HepG2 (cell line): ENCODE data around the gene MRFAP1L1. TPM values are rescaled to one million over a fixed set of nuclear protein-coding genes. Genes with fewer than 3 reads are reported as not detected.

Source experiments
- CBX1 ChIP-seq: IDR thresholded peaks from one replicate; pipeline ENCODE4 v1.6.1; 2016; ENCODE audit warnings: antibody characterized with exemption, low read depth
- FOXC1 ChIP-seq: sonication (generic); formaldehyde crosslinking; IDR thresholded peaks from 2 replicates; pipeline ENCODE4 v1.8.0; 2022; ENCODE audit warnings: mild to moderate bottlenecking, missing genetic modification reagents, borderline replicate concordance
- FOXP4 ChIP-seq: sonication (generic); formaldehyde crosslinking; IDR thresholded peaks from 2 replicates; pipeline ENCODE4 v1.4.0; 2020; ENCODE audit warnings: missing genetic modification reagents
- GTF2F1 ChIP-seq: fragments of 150-350 bp; IDR thresholded peaks from 2 replicates; pipeline ENCODE4 v1.6.1; 2014; ENCODE audit warnings: low read length
- JDP2 ChIP-seq: sonication (generic); formaldehyde crosslinking; IDR thresholded peaks from 2 replicates; pipeline ENCODE4 v1.8.1; 2022; ENCODE audit warnings: missing genetic modification reagents, borderline replicate concordance
- JUNB ChIP-seq: sonication (generic); formaldehyde crosslinking; IDR thresholded peaks from 2 replicates; pipeline ENCODE4 v1.8.0; 2022; ENCODE audit warnings: missing genetic modification reagents, mild to moderate bottlenecking, borderline replicate concordance
- MIXL1 ChIP-seq: IDR thresholded peaks from 2 replicates; pipeline ENCODE4 v1.6.1; 2016
- NRL ChIP-seq: sonication (generic); formaldehyde crosslinking; IDR thresholded peaks from 2 replicates; pipeline ENCODE4 v1.5.0; 2020; ENCODE audit warnings: missing genetic modification reagents, mild to moderate bottlenecking, moderate library complexity, borderline replicate concordance
- POLR2AphosphoS2 ChIP-seq: IDR thresholded peaks from 2 replicates; pipeline ENCODE4 v1.6.1; 2011; ENCODE audit warnings: low read depth, low read length, improper control_type of control experiment
- RARA ChIP-seq: IDR thresholded peaks from 2 replicates; pipeline ENCODE4 v1.6.1; 2016; ENCODE audit warnings: missing genetic modification reagents, missing compliant biosample characterization
- SP4 ChIP-seq: sonication (generic); formaldehyde crosslinking; IDR thresholded peaks from 2 replicates; pipeline ENCODE4 v1.8.1; 2023; ENCODE audit warnings: mild to moderate bottlenecking, missing genetic modification reagents
- TBP ChIP-seq: sonication (generic); formaldehyde crosslinking; IDR thresholded peaks from 2 replicates; pipeline ENCODE4 v1.5.0; 2020; ENCODE audit warnings: missing genetic modification reagents
- TBX2 ChIP-seq: sonication (generic); formaldehyde crosslinking; IDR thresholded peaks from 2 replicates; pipeline ENCODE4 v1.5.0; 2020; ENCODE audit warnings: missing genetic modification reagents, mild to moderate bottlenecking, borderline replicate concordance
- YY1 ChIP-seq: IDR thresholded peaks from 2 replicates; pipeline ENCODE4 v1.6.1; 2011; ENCODE audit warnings: low read length, low read depth, moderate library complexity, mild to moderate bottlenecking; ENCODE audit not compliant: insufficient read depth, insufficient replicate concordance
- ZBTB8A ChIP-seq: sonication (generic); formaldehyde crosslinking; IDR thresholded peaks from 2 replicates; pipeline ENCODE4 v1.4.0; 2020; ENCODE audit warnings: mild to moderate bottlenecking, low read depth, missing genetic modification reagents, borderline replicate concordance
- ZC3H4 ChIP-seq: sonication (generic); formaldehyde crosslinking; IDR thresholded peaks from 2 replicates; pipeline ENCODE4 v1.4.0; 2020; ENCODE audit warnings: missing genetic modification reagents, borderline replicate concordance
- ZNF317 ChIP-seq: sonication (generic); formaldehyde crosslinking; IDR thresholded peaks from 2 replicates; pipeline ENCODE4 v1.5.0; 2020; ENCODE audit warnings: mild to moderate bottlenecking, missing genetic modification reagents
- ZNF510 ChIP-seq: sonication (generic); formaldehyde crosslinking; IDR thresholded peaks from 2 replicates; pipeline ENCODE4 v1.4.0; 2020; ENCODE audit warnings: low read depth, mild to moderate bottlenecking, missing genetic modification reagents
- ZNF598 ChIP-seq: sonication (generic); formaldehyde crosslinking; IDR thresholded peaks from 2 replicates; pipeline ENCODE4 v1.5.1; 2020; ENCODE audit warnings: mild to moderate bottlenecking, missing genetic modification reagents, borderline replicate concordance
- ZNF670 ChIP-seq: sonication (generic); formaldehyde crosslinking; IDR thresholded peaks from 2 replicates; pipeline ENCODE4 v1.8.0; 2022; ENCODE audit warnings: mild to moderate bottlenecking, missing genetic modification reagents, borderline replicate concordance
- ZNF747 ChIP-seq: sonication (generic); formaldehyde crosslinking; IDR thresholded peaks from 2 replicates; pipeline ENCODE4 v1.8.1; 2023; ENCODE audit warnings: missing genetic modification reagents, mild to moderate bottlenecking, borderline replicate concordance
- ZNF782 ChIP-seq: sonication (generic); formaldehyde crosslinking; IDR thresholded peaks from 2 replicates; pipeline ENCODE4 v1.4.0; 2020; ENCODE audit warnings: missing genetic modification reagents, mild to moderate bottlenecking, borderline replicate concordance
- ZNF784 ChIP-seq: sonication (generic); formaldehyde crosslinking; IDR thresholded peaks from 2 replicates; pipeline ENCODE4 v1.5.1; 2020; ENCODE audit warnings: missing genetic modification reagents, mild to moderate bottlenecking, borderline replicate concordance
- ZNF891 ChIP-seq: sonication (generic); formaldehyde crosslinking; IDR thresholded peaks from 2 replicates; pipeline ENCODE4 v1.5.0; 2020; ENCODE audit warnings: mild to moderate bottlenecking, missing genetic modification reagents
- polyA plus RNA-seq, 8 experiments: library from polyadenylated mRNA; depleted of rRNA in 3 of 8; stranded (reverse) in 7 of 8; unstranded in 1 of 8; fragments of >200 nt; fragmentation: Illumina TruSeq in 4 of 8; extraction: Trizol in 4 of 8; gene quantifications; 2 replicates each; pipeline versions ENCODE4 v1.2.1 to v1.2.3, GENCODE V29; 2011 to 2016; ENCODE audit warnings: low read depth in 4 of 8, missing spikeins in 1 of 8, mixed read lengths in 1 of 8; ENCODE audit not compliant: insufficient read depth in 1 of 8
- total RNA-seq, 5 experiments: library from RNA; depleted of rRNA; stranded (reverse); fragments of >200 nt; fragmentation: Illumina TruSeq; extraction: Trizol; gene quantifications; 2 replicates each; pipeline ENCODE4 v1.2.3, GENCODE V29; 2016; ENCODE audit warnings: low read depth in 1 of 5
- TF ChIP-seq, protein P1 (sequence below): sonication (generic); formaldehyde crosslinking; IDR thresholded peaks from 2 replicates; pipeline ENCODE4 v1.5.0; 2020; ENCODE audit warnings: mild to moderate bottlenecking, missing genetic modification reagents, moderate library complexity

Gene MRFAP1L1
- total and polyA plus RNA-seq, 2 of the 13 experiments (the other 11 are each of a cell fraction or from before 2014, with no cell fraction given), result 44.8 to 76.6 TPM

GRCh38 chr4:6733358-6734164 lies 23.9 kb upstream of the MRFAP1L1 start (continued):
- peak; percentile 66; the same call in 1 of the 2 replicates for TF ChIP-seq SP4 (CRISPR knock-in tag)
- TF ChIP-seq ZC3H4 (CRISPR knock-in tag), result peak; percentile 91; the same call in 1 of the 2 replicates
- 0 out of 2 replicates have a peak, but pooled peaks have one; percentile 38 for TF ChIP-seq ZNF317 (CRISPR knock-in tag)
- TF ChIP-seq YY1, result peak; percentile 28
- TF ChIP-seq JUNB, result no peak
- TF ChIP-seq ZNF891 (CRISPR knock-in tag), result peak; percentile 61; the same call in 1 of the 2 replicates
- peak; percentile 86; the same call in 1 of the 2 replicates for TF ChIP-seq MIXL1
- TF ChIP-seq JDP2 (CRISPR knock-in tag), result no peak
- TF ChIP-seq FOXP4 (CRISPR knock-in tag), result peak; percentile 97
- peak; percentile 90 for TF ChIP-seq TBX2 (CRISPR knock-in tag)
- peak; percentile 91 for TF ChIP-seq NRL (CRISPR knock-in tag)
- no peak for TF ChIP-seq TBP (CRISPR knock-in tag)
- 0 out of 2 replicates have a peak, but pooled peaks have one; percentile 50 for TF ChIP-seq ZNF784 (CRISPR knock-in tag)
- 0 out of 2 replicates have a peak, but pooled peaks have one; percentile 61 for TF ChIP-seq ZNF510
- peak; percentile 65; the same call in 1 of the 2 replicates for TF ChIP-seq ZNF782 (CRISPR knock-in tag)
- no peak for TF ChIP-seq POLR2AphosphoS2
- TF ChIP-seq RARA (CRISPR knock-in tag), result peak; percentile 89
- TF ChIP-seq FOXC1 (CRISPR knock-in tag), result peak; percentile 75; the same call in 1 of the 2 replicates
- TF ChIP-seq ZNF598 (CRISPR knock-in tag), result no peak; the same call in 1 of the 2 replicates
- peak; percentile 57; the same call in 1 of the 2 replicates for TF ChIP-seq ZBTB8A (CRISPR knock-in tag)
- TF ChIP-seq CBX1, result peak; percentile 50
- peak; percentile 59; the same call in 1 of the 2 replicates for TF ChIP-seq ZNF747 (CRISPR knock-in tag)
- TF ChIP-seq GTF2F1, result no peak
- TF ChIP-seq, protein P1, sequence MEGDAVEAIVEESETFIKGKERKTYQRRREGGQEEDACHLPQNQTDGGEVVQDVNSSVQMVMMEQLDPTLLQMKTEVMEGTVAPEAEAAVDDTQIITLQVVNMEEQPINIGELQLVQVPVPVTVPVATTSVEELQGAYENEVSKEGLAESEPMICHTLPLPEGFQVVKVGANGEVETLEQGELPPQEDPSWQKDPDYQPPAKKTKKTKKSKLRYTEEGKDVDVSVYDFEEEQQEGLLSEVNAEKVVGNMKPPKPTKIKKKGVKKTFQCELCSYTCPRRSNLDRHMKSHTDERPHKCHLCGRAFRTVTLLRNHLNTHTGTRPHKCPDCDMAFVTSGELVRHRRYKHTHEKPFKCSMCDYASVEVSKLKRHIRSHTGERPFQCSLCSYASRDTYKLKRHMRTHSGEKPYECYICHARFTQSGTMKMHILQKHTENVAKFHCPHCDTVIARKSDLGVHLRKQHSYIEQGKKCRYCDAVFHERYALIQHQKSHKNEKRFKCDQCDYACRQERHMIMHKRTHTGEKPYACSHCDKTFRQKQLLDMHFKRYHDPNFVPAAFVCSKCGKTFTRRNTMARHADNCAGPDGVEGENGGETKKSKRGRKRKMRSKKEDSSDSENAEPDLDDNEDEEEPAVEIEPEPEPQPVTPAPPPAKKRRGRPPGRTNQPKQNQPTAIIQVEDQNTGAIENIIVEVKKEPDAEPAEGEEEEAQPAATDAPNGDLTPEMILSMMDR (CRISPR knock-in tag), result peak; percentile 19; the same call in 1 of the 2 replicates
- TF ChIP-seq ZNF670 (CRISPR knock-in tag), result 0 out of 2 replicates have a peak, but pooled peaks have one; percentile 63
